Common myeloid progenitor, CD34-positive (primary cell): ENCODE results near the gene ADAM10. TPM values are rescaled to one million over a fixed set of nuclear protein-coding genes. Genes with fewer than 3 reads are reported as not detected.

Experiments
- CTCF ChIA-PET: fragments of 350-600 bp; sonication (Branson Sonifier 250); formaldehyde crosslinking; loops from one replicate; lab custom pipeline; 2021; ENCODE audit warnings: antibody characterized with exemption; lab: Charles Lee
- POLR2A ChIA-PET: fragments of 350-600 bp; sonication (Branson Sonifier 250); formaldehyde crosslinking; loops from one replicate; lab custom pipeline; 2021; ENCODE audit warnings: antibody characterized with exemption; lab: Charles Lee
- DNase-seq, 3 donors: peaks; one replicate each; pipeline versions ENCODE4 v3.0.0 to v3.0.0-alpha.2; 2013
- H3K27ac ChIP-seq, 2 experiments: 1 replicate in 1 of 2; 2 replicates in 1 of 2; pipeline ENCODE4 v1.7.0; 2013; ENCODE audit warnings: inconsistent platforms in 2 of 2, low read length in 2 of 2, mild to moderate bottlenecking in 2 of 2, low read depth in 1 of 2, moderate library complexity in 1 of 2; ENCODE audit not compliant: severe bottlenecking in 2 of 2, insufficient read depth in 1 of 2, poor library complexity in 1 of 2
- H3K27me3 ChIP-seq, 5 experiments: replicated peaks in 2 of 5; 1 replicate in 3 of 5; 2 replicates in 2 of 5; pipeline versions ENCODE4 v1.6.1 to v1.7.0; 2013; ENCODE audit warnings: low read length in 4 of 5, mild to moderate bottlenecking in 2 of 5, moderate library complexity in 2 of 5, inconsistent platforms in 1 of 5; ENCODE audit not compliant: insufficient read depth in 5 of 5, control insufficient read depth in 4 of 5
- H3K36me3 ChIP-seq, 4 experiments: 1 replicate in 2 of 4; 2 replicates in 2 of 4; pipeline versions ENCODE4 v1.6.1 to v1.7.0; 2013; ENCODE audit warnings: low read length in 3 of 4, control low read depth in 1 of 4, mild to moderate bottlenecking in 1 of 4; ENCODE audit not compliant: control insufficient read depth in 4 of 4, insufficient read depth in 4 of 4
- H3K4me1 ChIP-seq, 4 experiments: 1 replicate in 3 of 4; 2 replicates in 1 of 4; pipeline versions ENCODE4 v1.6.1 to v1.7.1; 2013; ENCODE audit warnings: low read length in 3 of 4, mild to moderate bottlenecking in 3 of 4, control low read depth in 1 of 4, inconsistent platforms in 1 of 4, moderate library complexity in 1 of 4; ENCODE audit not compliant: control insufficient read depth in 4 of 4, insufficient read depth in 4 of 4; ENCODE audit errors: control extremely low read depth in 1 of 4
- H3K4me3 ChIP-seq, 7 experiments: 1 replicate in 4 of 7; 2 replicates in 3 of 7; pipeline versions ENCODE4 v1.5.1 to v1.7.0; 2013; ENCODE audit warnings: mild to moderate bottlenecking in 7 of 7, low read length in 6 of 7, moderate library complexity in 6 of 7, inconsistent platforms in 2 of 7, low read depth in 2 of 7, control low read depth in 1 of 7; ENCODE audit not compliant: insufficient read depth in 4 of 7, control insufficient read depth in 1 of 7; ENCODE audit errors: extremely low read depth in 1 of 7
- H3K9me3 ChIP-seq, 5 experiments: 1 replicate in 4 of 5; 2 replicates in 1 of 5; pipeline versions ENCODE4 v1.6.1 to v1.7.1; 2013; ENCODE audit warnings: low read length in 4 of 5, mild to moderate bottlenecking in 2 of 5, inconsistent platforms in 1 of 5, low read depth in 1 of 5, moderate library complexity in 1 of 5; ENCODE audit not compliant: control insufficient read depth in 4 of 5, insufficient read depth in 2 of 5; ENCODE audit errors: control extremely low read depth in 1 of 5
- WGBS: methylation state at CpG from one replicate; pipeline ENCODE4 v1.1.5; 2013; ENCODE audit not compliant: insufficient coverage; 5-methylcytosine and 5-hydroxymethylcytosine counted together
- polyA plus RNA-seq: library from polyadenylated mRNA; unstranded; fragments of 120-200 nt; gene quantifications from one replicate; pipeline ENCODE4 v1.2.1, GENCODE V29; 2013

ADAM10 gene
- polyA plus RNA-seq = 52.3 TPM

GRCh38 chr15:58749532-58750337, at the start of gene ADAM10:
Gene ADAM10, minus strand, starts transcription at chr15:58749707. Its CDS starts 173 bp downstream, at chr15:58749534.
- peak; percentile 98 for DNase-seq
- POLR2A ChIA-PET = interaction anchor here (0.5 to 2.1 kb wide), 4 partner anchors 13 to 889 kb away, joined by 3 to 11 read pairs (median 4); partner anchors contain the start of gene MINDY2
- Histone ChIP-seq H3K27ac (peak within 1 kb of the TSS; percentile 75 to 93), H3K4me1 (peaks cover 5 to 40% (median 25%) of the 10 kb centered on the region in 4 experiments), H3K27me3 (no peaks in the 10 kb centered on the region), H3K4me3 (peak within 1 kb of the TSS; percentile 83 to 99 (median 94)), H3K9me3 (no peaks in the 10 kb centered on the region), H3K36me3 (no peaks in the 10 kb centered on the region)
- under 1% methylated on average over 51 of the region's 62 CpGs for WGBS
- CTCF ChIA-PET = interaction anchor here (1.4 to 2.5 kb wide), 2 partner anchors 11 to 21 kb away, joined by 6 to 13 read pairs; partner anchors contain the start of gene MINDY2

- POLR2A ChIA-PET = no interaction called here
- Histone ChIP-seq H3K9me3 (no peaks in the 10 kb centered on the region), H3K4me3 (no peak overlapping the region), H3K27me3 (no peaks in the 10 kb centered on the region), H3K36me3 (peaks cover 0 to 2% (median 0%) of the 10 kb centered on the region in 4 experiments), H3K27ac (no peak overlapping the region), H3K4me1 (no peaks in the 10 kb centered on the region)
- CTCF ChIA-PET = interaction anchor here (0.9 to 1.0 kb wide), 2 partner anchors 14 to 703 kb away, joined by 3 read pairs; no protein-coding TSS in a partner anchor
- no peak for DNase-seq
- WGBS = 100% methylated on average over 2 of the region's 3 CpGs
Observed at GRCh38 chr15:58797505-58797904, 48.0 kb upstream of the ADAM10 start.

GRCh38 chr15:58795825-58796224, 46.3 kb upstream of the ADAM10 start:
- POLR2A ChIA-PET = no interaction called here
- WGBS = 85% methylated on average over 2 of the region's 2 CpGs

DNA sequence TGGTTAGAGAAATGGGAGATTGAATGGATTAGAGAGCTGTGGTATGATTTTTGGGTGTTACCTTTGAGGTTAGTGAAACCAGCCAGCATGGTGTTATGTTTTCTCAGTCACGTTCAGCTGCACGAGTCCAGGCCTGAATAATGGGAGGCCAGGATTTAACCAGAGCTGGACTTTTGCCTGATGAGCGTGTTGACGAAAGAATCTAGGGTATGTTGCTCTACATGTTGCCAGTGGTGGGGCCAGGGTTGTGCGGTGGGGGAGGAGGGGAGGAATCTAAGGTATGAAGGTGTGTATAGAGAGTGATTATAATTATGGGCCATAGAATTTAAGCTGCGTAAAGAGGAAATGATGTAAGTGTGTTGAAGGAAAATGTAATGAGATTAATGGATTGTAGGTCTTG, 44.4 kb upstream of the ADAM10 start:
- no peak for DNase-seq
- ChIA-PET CTCF (interaction anchor here (0.9 to 1.2 kb wide), 3 partner anchors 10 to 41 kb away, joined by 3 to 4 read pairs (median 3); no protein-coding TSS in a partner anchor), POLR2A (no interaction called here)
- Histone ChIP-seq H3K9me3 (no peaks in the 10 kb centered on the region), H3K4me3 (no peak overlapping the region), H3K27me3 (no peaks in the 10 kb centered on the region), H3K36me3 (peaks cover 0 to 4% (median 2%) of the 10 kb centered on the region in 4 experiments), H3K27ac (no peak overlapping the region), H3K4me1 (no peaks in the 10 kb centered on the region)
- WGBS = 99% methylated on average over 6 of the region's 6 CpGs

More at GRCh38 chr15:58795825-58796224, 46.3 kb upstream of the ADAM10 start:
- no peak overlapping the region for H3K4me3 ChIP-seq
- no peak overlapping the region for H3K27ac ChIP-seq
- no peaks in the 10 kb centered on the region for H3K9me3 ChIP-seq
- no peak for DNase-seq
- peaks cover 0 to 2% (median 0%) of the 10 kb centered on the region in 4 experiments for H3K36me3 ChIP-seq
- CTCF ChIA-PET = interaction anchor here (0.9 kb wide), 1 partner anchor 15 kb away, joined by 3 read pairs; no protein-coding TSS in a partner anchor
- H3K27me3 ChIP-seq = no peaks in the 10 kb centered on the region
- H3K4me1 ChIP-seq = no peaks in the 10 kb centered on the region

DNA sequence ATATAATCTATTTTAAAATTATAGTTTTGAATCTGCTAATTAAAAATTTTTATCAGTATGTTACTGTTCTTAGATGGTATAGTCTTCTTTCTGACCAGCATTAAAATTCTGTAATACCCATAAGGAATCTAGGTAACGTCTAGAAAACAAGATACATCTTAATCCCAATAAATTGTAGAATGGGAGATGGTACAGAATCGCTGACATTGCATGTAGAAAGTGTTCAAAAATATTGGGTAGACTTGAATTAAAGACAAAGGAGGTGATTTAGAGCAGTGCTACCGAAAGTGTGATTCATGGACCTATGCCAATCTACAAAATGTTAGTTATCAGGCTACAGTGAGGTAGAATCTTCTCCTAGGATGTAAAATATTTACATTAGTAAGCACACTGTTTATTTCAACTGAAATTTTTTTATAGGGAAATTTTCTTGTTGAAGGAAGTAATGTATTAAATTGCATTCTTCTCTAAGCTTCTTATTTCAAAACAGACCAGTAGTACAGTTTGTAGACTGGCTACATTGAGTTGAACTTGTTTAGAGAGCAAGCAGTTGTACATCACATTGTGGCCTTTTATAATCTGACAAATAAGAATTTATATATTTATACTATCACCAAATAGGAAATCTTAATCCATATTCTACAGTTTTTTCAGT, 38.7 kb upstream of the ADAM10 start:
- no peak overlapping the region for H3K27ac ChIP-seq
- H3K27me3 ChIP-seq = no peaks in the 10 kb centered on the region
- WGBS = 100% methylated on average over 2 of the region's 3 CpGs
- no peaks in the 10 kb centered on the region for H3K9me3 ChIP-seq
- no peak for DNase-seq
- CTCF ChIA-PET = interaction anchor here (0.6 kb wide), 1 partner anchor 197 kb away, joined by 3 read pairs; no protein-coding TSS in a partner anchor
- POLR2A ChIA-PET = no interaction called here
- no peaks in the 10 kb centered on the region for H3K4me1 ChIP-seq
- no peak overlapping the region for H3K4me3 ChIP-seq
- peaks cover 0 to 13% (median 3%) of the 10 kb centered on the region in 4 experiments for H3K36me3 ChIP-seq

DNA sequence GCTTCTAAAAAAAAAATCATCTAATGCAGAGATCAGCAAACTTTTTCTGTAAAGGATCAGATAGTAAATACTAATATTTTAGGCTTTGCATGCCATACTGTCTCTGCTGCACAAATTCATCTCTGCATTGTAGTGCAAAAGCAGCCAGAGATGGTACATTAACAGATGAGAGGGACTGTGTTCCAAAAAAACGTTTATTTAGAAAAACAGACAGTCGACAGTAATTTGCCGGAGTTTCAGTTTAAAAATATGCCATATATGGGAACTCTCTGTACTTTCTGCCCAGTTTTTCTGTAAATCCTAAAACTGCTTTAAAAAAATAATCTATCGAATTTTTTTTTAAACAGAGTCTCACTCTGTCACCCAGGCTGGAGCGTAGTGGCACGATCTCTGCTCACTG, 35.8 kb upstream of the ADAM10 start:
- DNase-seq = no peak
- no peaks in the 10 kb centered on the region for H3K9me3 ChIP-seq
- no peaks in the 10 kb centered on the region for H3K4me1 ChIP-seq
- H3K36me3 ChIP-seq = peaks cover 0 to 11% (median 2%) of the 10 kb centered on the region in 4 experiments
- no peaks in the 10 kb centered on the region for H3K27me3 ChIP-seq
- ChIA-PET POLR2A (no interaction called here), CTCF (no interaction called here)
- H3K4me3 ChIP-seq = no peak overlapping the region
- H3K27ac ChIP-seq = no peak overlapping the region
- WGBS = 95% methylated on average over 6 of the region's 6 CpGs
